ENCODE results near the gene NCOR1.

NCOR1 gene

DNA sequence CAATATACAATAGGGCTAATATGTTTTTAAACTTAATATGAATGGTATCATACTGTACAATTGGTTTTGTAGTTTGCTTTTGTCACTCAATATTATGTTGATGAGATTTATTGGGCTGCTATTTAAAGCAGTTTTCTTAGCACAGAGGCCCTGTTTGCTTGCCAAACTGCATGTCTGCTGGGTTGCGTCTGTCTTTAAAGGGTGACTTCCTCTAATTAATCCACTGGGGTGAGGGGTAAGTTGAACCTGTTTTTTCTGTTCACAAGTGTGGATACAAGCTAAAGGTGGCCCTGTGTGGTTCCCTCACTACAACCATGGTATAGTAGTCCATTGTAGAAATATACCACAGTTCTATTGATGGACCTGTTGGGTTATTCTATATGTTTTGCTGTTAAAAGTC lies 196.0 kb downstream of the NCOR1 start:
- ChIA-PET POLR2A (no interaction called here), CTCF (interaction anchor here (1.2 kb wide), 1 partner anchor 14 kb away, joined by 3 read pairs; no protein-coding TSS in a partner anchor)
- DNase-seq (ENCODE audit: extremely low spot score) = no peak
- TF ChIP-seq, protein P1, sequence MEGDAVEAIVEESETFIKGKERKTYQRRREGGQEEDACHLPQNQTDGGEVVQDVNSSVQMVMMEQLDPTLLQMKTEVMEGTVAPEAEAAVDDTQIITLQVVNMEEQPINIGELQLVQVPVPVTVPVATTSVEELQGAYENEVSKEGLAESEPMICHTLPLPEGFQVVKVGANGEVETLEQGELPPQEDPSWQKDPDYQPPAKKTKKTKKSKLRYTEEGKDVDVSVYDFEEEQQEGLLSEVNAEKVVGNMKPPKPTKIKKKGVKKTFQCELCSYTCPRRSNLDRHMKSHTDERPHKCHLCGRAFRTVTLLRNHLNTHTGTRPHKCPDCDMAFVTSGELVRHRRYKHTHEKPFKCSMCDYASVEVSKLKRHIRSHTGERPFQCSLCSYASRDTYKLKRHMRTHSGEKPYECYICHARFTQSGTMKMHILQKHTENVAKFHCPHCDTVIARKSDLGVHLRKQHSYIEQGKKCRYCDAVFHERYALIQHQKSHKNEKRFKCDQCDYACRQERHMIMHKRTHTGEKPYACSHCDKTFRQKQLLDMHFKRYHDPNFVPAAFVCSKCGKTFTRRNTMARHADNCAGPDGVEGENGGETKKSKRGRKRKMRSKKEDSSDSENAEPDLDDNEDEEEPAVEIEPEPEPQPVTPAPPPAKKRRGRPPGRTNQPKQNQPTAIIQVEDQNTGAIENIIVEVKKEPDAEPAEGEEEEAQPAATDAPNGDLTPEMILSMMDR (IDR thresholded peaks at IDR 0.05; ENCODE audit: control extremely low read depth, extremely low read depth, low read depth, missing control alignments) = no peak

DNA sequence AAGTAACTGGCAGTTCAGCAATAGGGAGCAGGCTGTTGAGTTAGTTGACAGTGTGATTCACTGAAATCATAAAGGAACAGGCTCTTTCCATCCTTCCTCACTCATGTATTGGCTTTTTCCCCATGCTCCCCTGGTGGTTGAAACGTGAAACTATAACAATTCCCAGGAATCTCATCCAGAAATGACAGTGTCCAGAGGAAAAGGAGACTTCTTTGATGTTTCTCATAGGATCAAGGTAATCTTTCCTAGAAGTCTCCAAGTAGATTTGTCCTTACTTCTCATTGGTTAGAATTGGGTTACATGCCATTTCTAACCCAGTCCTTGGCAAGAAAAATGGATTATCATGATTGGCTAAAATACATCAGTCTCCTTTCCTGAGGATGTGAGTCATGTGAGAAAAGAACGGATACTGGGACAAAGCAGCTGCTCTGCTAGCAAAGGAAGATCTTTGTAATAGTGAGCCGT lies 201.4 kb downstream of the NCOR1 start:
- TF ChIP-seq, protein P1 (IDR thresholded peaks at IDR 0.05; ENCODE audit: control extremely low read depth, extremely low read depth, low read depth, missing control alignments) = no peak
- DNase-seq (ENCODE audit: extremely low spot score) = no peak
- POLR2A ChIA-PET = interaction anchor here (1.9 kb wide), 1 partner anchor 15 kb away, joined by 4 read pairs; the partner anchor contains the start of genes TTC19 and ZSWIM7
- CTCF ChIA-PET = interaction anchor here (1.2 to 1.4 kb wide), 2 partner anchors 11 to 15 kb away, joined by 3 read pairs; partner anchors contain the start of genes TTC19 and ZSWIM7

DNA sequence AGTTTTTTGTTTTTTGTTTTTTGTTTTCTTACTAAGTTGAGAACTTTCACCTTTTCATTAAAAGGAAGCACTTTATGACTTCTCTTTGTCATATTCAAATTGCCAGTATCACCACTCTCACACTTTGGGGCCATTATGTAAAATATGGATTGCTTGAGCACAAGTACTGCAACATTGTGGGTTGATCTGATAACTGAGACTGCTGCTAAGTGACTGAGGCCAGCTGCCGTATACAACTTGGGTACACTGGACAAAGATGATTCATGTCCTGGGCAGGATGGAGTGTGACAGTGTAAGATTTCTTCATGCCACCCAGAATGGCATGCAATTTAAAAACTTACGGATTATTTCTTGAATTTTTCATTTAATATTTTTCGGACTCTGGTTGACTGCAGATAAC lies 207.9 kb downstream of the NCOR1 start:
- ChIA-PET CTCF (interaction anchor here (0.9 kb wide), 1 partner anchor 8 kb away, joined by 3 read pairs; the partner anchor contains the start of genes TTC19 and ZSWIM7), POLR2A (no interaction called here)
- DNase-seq (ENCODE audit: extremely low spot score) = no peak
- TF ChIP-seq, protein P1 (IDR thresholded peaks at IDR 0.05; ENCODE audit: control extremely low read depth, extremely low read depth, low read depth, missing control alignments) = no peak

DNA sequence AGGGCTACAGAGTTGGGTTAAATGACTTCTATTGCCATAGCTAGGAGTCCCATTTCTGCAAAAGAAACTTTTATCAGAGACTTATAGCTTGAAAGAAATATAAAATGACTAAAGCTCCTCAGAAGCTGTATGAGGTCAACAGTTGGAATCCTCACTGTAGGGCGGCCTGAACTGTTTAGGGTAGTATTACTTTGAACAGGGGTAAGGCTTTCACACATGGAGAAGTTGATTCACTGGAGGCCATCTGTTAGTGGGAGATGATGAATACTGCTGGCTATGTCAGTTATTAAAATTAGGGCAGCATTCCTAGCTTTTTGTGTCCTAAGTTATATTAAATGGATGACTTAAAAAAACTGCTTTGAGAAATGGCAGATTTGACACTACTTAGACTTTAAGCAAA lies 209.7 kb downstream of the NCOR1 start:
- TF ChIP-seq, protein P1 (IDR thresholded peaks at IDR 0.05; ENCODE audit: control extremely low read depth, extremely low read depth, low read depth, missing control alignments) = no peak
- POLR2A ChIA-PET = no interaction called here
- DNase-seq (ENCODE audit: extremely low spot score) = no peak
- CTCF ChIA-PET = interaction anchor here (1.0 to 1.7 kb wide), 2 partner anchors 9 to 13 kb away, joined by 3 read pairs; no protein-coding TSS in a partner anchor

DNA sequence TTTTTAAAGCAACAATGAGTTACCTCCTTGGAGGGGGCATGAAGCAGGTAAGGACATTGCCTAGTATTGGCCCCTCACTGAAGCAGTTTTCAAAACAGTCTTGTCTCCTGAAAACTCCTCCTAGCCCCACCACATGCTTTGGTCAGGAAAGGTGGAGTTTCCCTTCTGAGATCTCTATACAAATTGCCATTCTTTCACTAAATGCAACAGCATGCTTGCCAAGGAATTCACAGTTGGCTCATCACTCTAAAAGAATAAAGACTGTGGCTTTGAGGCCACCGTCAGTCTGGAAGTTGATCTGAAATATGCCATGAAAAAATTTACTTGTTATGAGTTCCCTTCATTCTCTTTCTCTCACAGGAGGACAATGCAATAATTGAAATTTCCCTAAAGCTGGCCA lies 211.5 kb downstream of the NCOR1 start:
- DNase-seq (ENCODE audit: extremely low spot score) = no peak
- CTCF ChIA-PET = no interaction called here
- POLR2A ChIA-PET = no interaction called here

DNA sequence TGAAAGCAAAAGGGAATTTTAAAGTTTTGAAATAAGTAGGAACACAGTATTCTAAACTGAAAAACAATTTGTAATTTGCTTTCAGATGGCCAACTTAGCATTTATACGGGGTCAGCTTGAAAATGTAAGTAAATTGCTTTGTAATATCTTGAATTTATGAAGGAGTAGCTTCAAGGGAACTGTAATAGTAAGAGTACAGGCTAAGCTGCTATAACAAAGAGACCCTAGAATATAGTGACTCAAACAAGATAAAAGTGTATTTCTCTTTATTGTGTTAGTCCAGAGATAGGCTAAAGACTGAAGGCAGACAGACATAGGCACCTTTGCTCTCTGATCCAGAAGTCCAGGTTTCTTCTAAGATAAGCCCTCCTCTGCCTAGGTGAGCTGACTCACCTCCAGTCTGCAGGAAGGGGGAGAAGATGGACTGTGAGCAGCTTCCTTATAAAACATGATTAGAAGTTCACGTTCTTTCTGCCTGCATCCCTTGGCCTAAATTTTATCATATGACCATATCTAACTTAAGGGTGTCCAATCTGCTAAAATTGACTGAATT lies 212.6 kb downstream of the NCOR1 start:
- TF ChIP-seq, protein P1 (IDR thresholded peaks at IDR 0.05; ENCODE audit: control extremely low read depth, extremely low read depth, low read depth, missing control alignments) = no peak
- no peak for DNase-seq (ENCODE audit: extremely low spot score)
- CTCF ChIA-PET = no interaction called here
- POLR2A ChIA-PET = no interaction called here

More for the DNA sequence above, 211.5 kb downstream of the NCOR1 start:
- TF ChIP-seq, protein P1 (IDR thresholded peaks at IDR 0.05; ENCODE audit: control extremely low read depth, extremely low read depth, low read depth, missing control alignments) = no peak

Data from GM10248 (cell line).